SK-N-SH treated with all-trans-retinoic acid at 6 μM for 48 hours (cell line): ENCODE data around the gene NADK2.

ENCODE experiments used
- ATAC-seq: fragments of 200-7000 bp; cut with Tn5 transposase; 3 replicates; pipeline ENCODE4 v1.9.1; 2020; ENCODE audit warnings: mild to moderate bottlenecking, moderate library complexity
- ARNTL ChIP-seq: fragments of 450-650 bp; formaldehyde crosslinking; IDR thresholded peaks from 2 replicates; pipeline ENCODE4 v1.5.0; 2020; ENCODE audit warnings: low read depth, mild to moderate bottlenecking, moderate library complexity, borderline replicate concordance
- BACH2 ChIP-seq: fragments of 250-450 bp; sonication (Bioruptor Pico); IDR thresholded peaks from 2 replicates; pipeline ENCODE4 v1.9.0; 2021; ENCODE audit warnings: mild to moderate bottlenecking, borderline replicate concordance
- CREB5 ChIP-seq: fragments of 250-450 bp; sonication (Bioruptor Pico); IDR thresholded peaks from 2 replicates; pipeline ENCODE4 v1.5.1; 2020; ENCODE audit warnings: low read depth, mild to moderate bottlenecking, moderate library complexity
- CSDC2 ChIP-seq: fragments of 250-450 bp; sonication (Bioruptor Pico); IDR thresholded peaks from 2 replicates; pipeline ENCODE4 v1.5.0; 2020; ENCODE audit warnings: mild to moderate bottlenecking, moderate library complexity
- CSRNP3 ChIP-seq: fragments of 250-450 bp; sonication (Bioruptor Pico); IDR thresholded peaks from 2 replicates; pipeline ENCODE4 v1.5.1; 2021; ENCODE audit warnings: mild to moderate bottlenecking, moderate library complexity
- ESRRG ChIP-seq: fragments of 250-450 bp; sonication (Bioruptor Pico); IDR thresholded peaks from 2 replicates; pipeline ENCODE4 v1.6.1; 2021; ENCODE audit warnings: mild to moderate bottlenecking
- ISL1 ChIP-seq: fragments of 250-450 bp; sonication (Bioruptor Pico); IDR thresholded peaks from 2 replicates; pipeline ENCODE4 v2.1.2; 2022; ENCODE audit warnings: mild to moderate bottlenecking, moderate library complexity
- OSR1 ChIP-seq: fragments of 250-450 bp; sonication (Bioruptor Pico); IDR thresholded peaks from 2 replicates; pipeline ENCODE4 v1.8.0; 2022; ENCODE audit warnings: moderate library complexity, mild to moderate bottlenecking, inconsistent platforms
- PATZ1 ChIP-seq: fragments of 250-450 bp; sonication (Bioruptor Pico); IDR thresholded peaks from 2 replicates; pipeline ENCODE4 v1.8.0; 2020; ENCODE audit warnings: mild to moderate bottlenecking, moderate library complexity, borderline replicate concordance
- POU6F1 ChIP-seq: fragments of 250-450 bp; sonication (Bioruptor Pico); IDR thresholded peaks from 2 replicates; pipeline ENCODE4 v1.8.0; 2021; ENCODE audit warnings: low read depth, mild to moderate bottlenecking, moderate library complexity, borderline replicate concordance
- PPARA ChIP-seq: fragments of 250-450 bp; sonication (Bioruptor Pico); IDR thresholded peaks from 2 replicates; pipeline ENCODE4 v1.5.0; 2020; ENCODE audit warnings: mild to moderate bottlenecking, borderline replicate concordance
- RARB ChIP-seq: fragments of 250-450 bp; sonication (Bioruptor Pico); IDR thresholded peaks from 2 replicates; pipeline ENCODE4 v1.8.0; 2021; ENCODE audit warnings: mild to moderate bottlenecking, moderate library complexity
- SNAI2 ChIP-seq: fragments of 250-450 bp; sonication (Bioruptor Pico); IDR thresholded peaks from 2 replicates; pipeline ENCODE4 v1.5.0; 2020; ENCODE audit warnings: mild to moderate bottlenecking, moderate library complexity
- TSHZ2 ChIP-seq: fragments of 250-450 bp; sonication (Bioruptor Pico); IDR thresholded peaks from 2 replicates; pipeline ENCODE4 v1.5.0; 2020; ENCODE audit warnings: mild to moderate bottlenecking, moderate library complexity
- ZC3H10 ChIP-seq: fragments of 250-450 bp; sonication (Bioruptor Pico); IDR thresholded peaks from 2 replicates; pipeline ENCODE4 v1.5.1; 2021; ENCODE audit warnings: mild to moderate bottlenecking, moderate library complexity
- ZFP3 ChIP-seq: fragments of 250-450 bp; sonication (Bioruptor Pico); IDR thresholded peaks from 2 replicates; pipeline ENCODE4 v1.5.0; 2020; ENCODE audit warnings: mild to moderate bottlenecking, moderate library complexity
- ZFP30 ChIP-seq: fragments of 450-650 bp; formaldehyde crosslinking; IDR thresholded peaks from 2 replicates; pipeline ENCODE4 v1.5.0; 2022; ENCODE audit warnings: mild to moderate bottlenecking, moderate library complexity
- ZNF565 ChIP-seq: fragments of 450-650 bp; formaldehyde crosslinking; conservative IDR thresholded peaks from 2 replicates; pipeline ENCODE4 v1.5.0; 2020; ENCODE audit warnings: low read depth, mild to moderate bottlenecking, moderate library complexity
- ZNF70 ChIP-seq: fragments of 450-650 bp; formaldehyde crosslinking; IDR thresholded peaks from 2 replicates; pipeline ENCODE4 v1.5.0; 2020; ENCODE audit warnings: mild to moderate bottlenecking, moderate library complexity
- ZNF8 ChIP-seq: fragments of 450-650 bp; formaldehyde crosslinking; IDR thresholded peaks from 2 replicates; pipeline ENCODE4 v1.5.0; 2020; ENCODE audit warnings: mild to moderate bottlenecking, moderate library complexity

Gene NADK2

GRCh38 chr5:36170832-36171424 lies 70.8 kb downstream of the NADK2 start:
- TF ChIP-seq POU6F1 (CRISPR knock-in tag) (no peak), ZFP3 (CRISPR knock-in tag) (no peak), OSR1 (CRISPR knock-in tag) (no peak), BACH2 (CRISPR knock-in tag) (no peak), ARNTL (CRISPR knock-in tag) (no peak), RARB (CRISPR knock-in tag) (no peak), ZNF70 (CRISPR knock-in tag) (no peak), CSDC2 (CRISPR knock-in tag) (no peak), ZNF565 (CRISPR knock-in tag) (no peak), CREB5 (CRISPR knock-in tag) (no peak), TSHZ2 (CRISPR knock-in tag) (no peak), SNAI2 (CRISPR knock-in tag) (no peak), CSRNP3 (CRISPR knock-in tag) (no peak), ZFP30 (CRISPR knock-in tag) (no peak), ESRRG (CRISPR knock-in tag) (no peak), PPARA (CRISPR knock-in tag) (no peak), ZNF8 (no peak)
- ATAC-seq, result no peak

- ATAC-seq, result no peak
- TF ChIP-seq ZNF70 (CRISPR knock-in tag) (no peak), TSHZ2 (CRISPR knock-in tag) (no peak), ZFP3 (CRISPR knock-in tag) (no peak), ZC3H10 (CRISPR knock-in tag) (no peak), ISL1 (CRISPR knock-in tag) (no peak), BACH2 (CRISPR knock-in tag) (no peak), OSR1 (CRISPR knock-in tag) (no peak), PATZ1 (CRISPR knock-in tag) (no peak)
- TF ChIP-seq, all 23 proteins: peak for 0
Observed at GRCh38 chr5:36168737-36169136, 73.0 kb downstream of the NADK2 start.
